Liver (tissue), 3 donors: Measurements from ENCODE around the gene HVCN1.

Experiments used
- REST ChIP-seq: IDR thresholded peaks from 2 replicates; pipeline ENCODE4 v1.6.1; 2016; ENCODE audit warnings: antibody characterized with exemption, mild to moderate bottlenecking
- SP1 ChIP-seq: IDR thresholded peaks from 2 replicates; pipeline ENCODE4 v1.6.1; 2018; ENCODE audit warnings: antibody characterized with exemption, mild to moderate bottlenecking
- TAF1 ChIP-seq: conservative IDR thresholded peaks from 2 replicates; pipeline ENCODE4 v1.6.1; 2016; ENCODE audit warnings: antibody characterized with exemption, mild to moderate bottlenecking
- YY1 ChIP-seq: IDR thresholded peaks from 2 replicates; pipeline ENCODE4 v1.6.1; 2016; ENCODE audit warnings: antibody characterized with exemption, mild to moderate bottlenecking
- TF ChIP-seq, protein P1 (sequence below): fragments of 150-350 bp; IDR thresholded peaks from 2 replicates; pipeline ENCODE4 v1.5.1; 2017; ENCODE audit warnings: improper control_type of control experiment, low read depth, low read length; ENCODE audit not compliant: missing input control
- TF ChIP-seq, protein P2 (sequence below): IDR thresholded peaks from 2 replicates; pipeline ENCODE4 v1.6.1; 2016; ENCODE audit warnings: antibody characterized with exemption
- donor health status: healthy.
- donor health status: healthy.

GRCh38 chr12:110677982-110678381, 10.9 kb downstream of the HVCN1 start:
- TF ChIP-seq, protein P1, sequence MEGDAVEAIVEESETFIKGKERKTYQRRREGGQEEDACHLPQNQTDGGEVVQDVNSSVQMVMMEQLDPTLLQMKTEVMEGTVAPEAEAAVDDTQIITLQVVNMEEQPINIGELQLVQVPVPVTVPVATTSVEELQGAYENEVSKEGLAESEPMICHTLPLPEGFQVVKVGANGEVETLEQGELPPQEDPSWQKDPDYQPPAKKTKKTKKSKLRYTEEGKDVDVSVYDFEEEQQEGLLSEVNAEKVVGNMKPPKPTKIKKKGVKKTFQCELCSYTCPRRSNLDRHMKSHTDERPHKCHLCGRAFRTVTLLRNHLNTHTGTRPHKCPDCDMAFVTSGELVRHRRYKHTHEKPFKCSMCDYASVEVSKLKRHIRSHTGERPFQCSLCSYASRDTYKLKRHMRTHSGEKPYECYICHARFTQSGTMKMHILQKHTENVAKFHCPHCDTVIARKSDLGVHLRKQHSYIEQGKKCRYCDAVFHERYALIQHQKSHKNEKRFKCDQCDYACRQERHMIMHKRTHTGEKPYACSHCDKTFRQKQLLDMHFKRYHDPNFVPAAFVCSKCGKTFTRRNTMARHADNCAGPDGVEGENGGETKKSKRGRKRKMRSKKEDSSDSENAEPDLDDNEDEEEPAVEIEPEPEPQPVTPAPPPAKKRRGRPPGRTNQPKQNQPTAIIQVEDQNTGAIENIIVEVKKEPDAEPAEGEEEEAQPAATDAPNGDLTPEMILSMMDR = no peak
- TF ChIP-seq, protein P2, sequence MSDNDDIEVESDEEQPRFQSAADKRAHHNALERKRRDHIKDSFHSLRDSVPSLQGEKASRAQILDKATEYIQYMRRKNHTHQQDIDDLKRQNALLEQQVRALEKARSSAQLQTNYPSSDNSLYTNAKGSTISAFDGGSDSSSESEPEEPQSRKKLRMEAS = no peak
- no peak for TF ChIP-seq SP1
- no peak for TF ChIP-seq TAF1
- TF ChIP-seq YY1 = no peak
- TF ChIP-seq REST = no peak
